CD4-positive, alpha-beta T cell treated with Interleukin-6 for 4 hours (primary cell): ENCODE data around the gene FAM185A.
"Not testable (repeated sequence)": the region's sequence is repeated elsewhere in the genome, so short reads cannot be mapped to it uniquely, and the experiment has no call there.

Source experiments
- DNase-seq: peaks from one replicate; pipeline ENCODE4 v3.0.0-alpha.2; 2020; ENCODE audit warnings: mixed read lengths

FAM185A gene

DNA sequence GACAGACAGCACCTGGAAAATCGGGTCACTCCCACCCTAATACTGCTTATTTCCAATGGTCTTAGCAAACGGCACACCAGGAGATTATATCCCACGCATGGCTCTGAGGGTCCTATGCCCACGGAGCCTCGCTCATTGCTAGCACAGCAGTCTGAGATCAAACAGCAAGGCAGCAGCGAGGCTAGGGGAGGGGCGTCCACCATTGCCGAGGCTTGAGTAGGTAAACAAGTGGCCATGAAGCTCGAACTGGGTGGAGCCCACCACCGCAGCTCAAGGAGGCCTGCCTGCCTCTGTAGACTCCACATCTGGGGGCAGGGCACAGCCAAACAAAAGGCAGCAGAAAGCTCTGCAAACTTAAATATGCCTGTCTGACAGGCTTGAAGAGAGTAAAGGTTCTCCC is 32.1 kb downstream of the FAM185A start:
- DNase-seq = not testable (repeated sequence)

GRCh38 chr7:102788770-102789169 is 40.0 kb downstream of the FAM185A start:
- not testable (repeated sequence) for DNase-seq

- not testable (repeated sequence) for DNase-seq
Measured at GRCh38 chr7:102790364-102791100, 41.7 kb downstream of the FAM185A start.

- not testable (repeated sequence) for DNase-seq
Measured at GRCh38 chr7:102791367-102791766, 42.6 kb downstream of the FAM185A start.

DNA sequence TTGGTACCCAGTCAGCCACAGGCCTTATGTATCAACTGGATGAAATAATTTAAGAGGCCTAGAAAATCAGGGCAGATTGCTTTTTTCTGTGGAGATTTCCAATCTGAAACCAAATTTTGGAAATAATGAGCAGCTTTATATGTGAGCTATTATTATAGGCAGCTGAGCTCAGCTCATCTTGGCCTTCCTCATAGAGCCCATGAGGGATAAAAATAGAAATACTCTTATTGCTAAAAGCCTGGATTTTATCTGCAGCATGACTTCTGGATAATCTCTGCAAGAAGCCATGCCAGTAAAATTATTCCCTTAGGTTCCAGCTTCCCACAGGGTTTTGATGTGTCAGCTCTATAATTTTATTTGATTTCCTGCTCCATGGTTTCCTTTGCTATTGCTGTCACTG is 43.0 kb downstream of the FAM185A start:
- DNase-seq = not testable (repeated sequence)

GRCh38 chr7:102794567-102794966 is 45.8 kb downstream of the FAM185A start:
- not testable (repeated sequence) for DNase-seq

- DNase-seq = not testable (repeated sequence)
Measured at GRCh38 chr7:102795987-102796595, 47.3 kb downstream of the FAM185A start.

DNA sequence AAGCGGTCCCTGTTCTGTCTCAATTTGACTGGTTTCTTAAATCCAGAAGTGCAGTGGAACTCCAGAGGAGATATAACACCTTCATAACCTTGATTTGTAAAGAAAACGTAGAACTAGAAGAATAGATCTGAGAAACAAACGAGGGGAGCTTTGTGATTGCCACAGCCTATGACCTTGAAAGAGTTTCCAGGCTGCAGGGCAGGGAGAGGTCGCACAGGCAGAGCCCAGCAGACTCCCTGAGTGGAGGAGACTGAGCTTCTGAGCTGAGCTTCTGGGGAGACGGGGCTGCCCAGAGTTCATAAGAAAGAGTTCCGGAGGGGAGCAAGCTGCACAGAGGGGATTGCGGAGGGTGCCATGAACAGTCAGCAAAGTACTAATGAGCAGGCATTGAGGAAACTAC is 57.8 kb downstream of the FAM185A start:
- DNase-seq = no peak

- DNase-seq = no peak
Measured at GRCh38 chr7:102810916-102811315, 62.1 kb downstream of the FAM185A start.

DNA sequence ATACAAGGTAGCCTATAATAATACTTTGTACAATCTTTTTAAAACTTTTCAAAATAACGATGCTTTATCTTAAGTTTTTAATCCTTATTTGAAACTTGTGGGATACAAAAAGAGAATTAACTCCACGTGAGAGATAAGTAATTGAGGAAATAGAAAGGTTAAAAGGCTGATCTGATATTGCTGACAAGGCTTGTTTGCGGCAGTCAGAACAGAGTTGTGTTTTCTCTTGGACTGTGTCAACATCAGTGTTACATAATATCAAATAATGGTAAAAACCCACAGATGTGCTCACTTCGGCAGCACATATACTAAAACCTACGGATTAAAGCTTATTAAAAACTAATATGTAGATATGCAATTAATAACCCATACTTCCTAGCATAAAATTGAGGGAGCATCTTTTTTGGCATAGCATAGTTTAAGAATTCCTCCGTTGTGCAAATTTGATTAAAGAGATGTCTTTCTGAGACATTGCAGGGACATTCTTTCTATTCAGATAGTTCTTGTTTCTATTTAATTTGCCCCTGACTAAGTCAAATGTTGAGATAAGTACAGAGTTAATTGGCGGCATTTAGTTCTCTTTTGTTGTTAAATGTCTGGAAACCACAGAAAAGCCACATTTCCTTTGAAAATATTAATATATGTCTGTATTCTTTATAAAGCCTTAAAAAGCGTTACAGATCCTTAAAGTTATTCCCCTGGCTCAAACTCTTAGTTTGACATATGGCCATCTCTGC is 63.3 kb downstream of the FAM185A start:
- DNase-seq = no peak

- no peak for DNase-seq
Measured at GRCh38 chr7:102813191-102814024, 64.6 kb downstream of the FAM185A start.

DNA sequence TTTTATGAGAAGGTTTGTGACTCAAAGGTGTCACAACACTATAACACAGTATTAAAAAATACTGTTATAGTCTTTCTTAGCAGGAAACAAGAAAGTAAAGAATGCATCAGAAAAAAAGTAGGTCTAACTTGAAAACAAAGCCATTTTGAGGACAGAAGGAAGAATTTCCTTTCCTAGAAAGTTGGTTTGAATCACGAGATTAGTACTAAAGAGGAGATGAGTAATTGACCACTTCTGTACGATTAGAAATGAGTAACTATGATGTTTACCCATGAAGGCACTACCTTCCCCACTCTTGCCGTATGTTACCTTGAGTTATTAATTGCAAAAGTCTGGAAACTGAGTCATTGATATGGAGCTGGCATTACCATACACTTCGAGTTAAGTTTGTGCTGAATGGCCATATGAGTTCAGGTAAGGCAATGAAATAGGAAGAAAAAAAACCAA is 65.2 kb downstream of the FAM185A start:
- no peak for DNase-seq

- no peak for DNase-seq
Measured at GRCh38 chr7:102817616-102818573, 69.1 kb downstream of the FAM185A start.

- no peak for DNase-seq
Measured at GRCh38 chr7:102819151-102819550, 70.4 kb downstream of the FAM185A start.

- DNase-seq = no peak
Measured at GRCh38 chr7:102821994-102822747, 73.4 kb downstream of the FAM185A start.

DNA sequence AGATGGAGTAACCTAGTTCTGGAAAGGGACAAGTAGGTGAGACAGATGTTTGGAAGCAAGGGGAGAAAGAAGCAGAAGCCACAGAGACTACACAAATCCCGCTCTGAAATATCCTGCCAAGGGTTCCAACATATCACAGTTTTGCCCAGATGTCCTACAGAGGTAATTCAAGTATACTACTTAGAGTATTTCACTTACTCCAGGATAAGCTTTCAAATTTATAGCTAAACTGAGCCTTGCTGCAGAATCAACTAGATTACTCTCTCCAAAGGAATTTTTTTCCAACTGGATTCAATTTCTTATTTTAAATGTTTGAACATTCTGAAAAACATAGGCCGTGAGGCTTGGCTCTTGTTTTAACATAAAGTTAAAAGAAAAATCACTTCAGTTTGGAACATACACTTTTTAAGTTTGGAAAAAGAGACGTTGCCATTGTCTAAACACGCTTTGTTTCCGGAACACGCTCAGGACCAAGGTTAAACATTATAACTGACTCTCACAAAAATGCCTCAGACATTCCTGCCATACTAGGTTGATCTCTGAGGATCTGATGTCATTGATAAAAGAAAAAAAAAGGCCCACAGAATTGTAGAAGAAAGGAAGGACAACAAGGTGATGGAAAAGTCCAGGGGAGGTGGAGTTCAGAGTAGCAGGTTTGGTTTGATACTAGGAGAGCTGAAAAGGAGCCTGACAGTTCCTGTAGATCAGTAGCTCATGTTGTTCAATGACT is 74.8 kb downstream of the FAM185A start:
- no peak for DNase-seq

DNA sequence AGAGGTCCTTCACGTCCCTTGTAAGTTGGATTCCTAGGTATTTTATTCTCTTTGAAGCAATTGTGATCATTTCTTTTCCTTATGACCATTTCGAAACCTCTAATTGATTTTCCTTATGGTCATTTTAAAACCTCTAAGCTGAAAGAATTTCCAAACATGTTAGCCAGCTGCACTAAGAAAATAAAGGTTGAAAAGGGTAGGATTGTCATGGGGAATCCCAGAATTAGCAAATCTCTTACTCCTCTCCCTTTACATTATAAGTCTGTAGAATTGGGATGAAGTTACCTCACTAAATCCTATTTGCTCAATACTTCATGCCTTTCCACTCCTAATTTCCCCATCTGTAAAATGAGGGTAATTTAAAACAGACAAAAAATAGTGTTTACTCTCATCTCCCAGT is 79.5 kb downstream of the FAM185A start:
- DNase-seq = no peak

- no peak for DNase-seq
Measured at GRCh38 chr7:102829075-102829474, 80.3 kb downstream of the FAM185A start.

- DNase-seq = no peak
Measured at GRCh38 chr7:102830197-102830596, 81.4 kb downstream of the FAM185A start.

DNA sequence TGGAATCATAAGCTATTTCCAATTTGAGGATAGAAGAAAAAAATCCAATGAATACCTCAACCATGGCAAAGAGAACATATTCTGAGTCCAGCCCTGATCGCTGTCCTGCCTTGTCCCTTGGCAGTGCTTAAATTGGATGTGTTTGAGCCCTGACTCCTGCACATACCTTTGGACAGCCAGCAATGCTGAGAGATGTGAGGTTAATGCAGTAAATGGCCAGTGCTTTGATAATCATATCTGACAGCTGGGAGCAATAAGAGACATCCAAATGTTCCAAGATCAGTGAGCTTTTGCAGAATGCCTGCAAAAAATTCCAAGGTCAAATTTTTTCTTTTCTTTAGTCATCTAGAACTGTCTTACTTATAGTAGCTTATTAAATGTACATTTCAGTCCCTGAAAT is 83.9 kb downstream of the FAM185A start:
- no peak for DNase-seq
